Measurements from ENCODE around the gene NFE2L1. TPM values are rescaled to one million over a fixed set of nuclear protein-coding genes. Genes with fewer than 3 reads are reported as not detected.
"Not testable (repeated sequence)": the region's sequence is repeated elsewhere in the genome, so short reads cannot be mapped to it uniquely, and the experiment has no call there.

Gene NFE2L1
- total RNA-seq, 1 experiment from 2014 or later = 135 TPM

DNA sequence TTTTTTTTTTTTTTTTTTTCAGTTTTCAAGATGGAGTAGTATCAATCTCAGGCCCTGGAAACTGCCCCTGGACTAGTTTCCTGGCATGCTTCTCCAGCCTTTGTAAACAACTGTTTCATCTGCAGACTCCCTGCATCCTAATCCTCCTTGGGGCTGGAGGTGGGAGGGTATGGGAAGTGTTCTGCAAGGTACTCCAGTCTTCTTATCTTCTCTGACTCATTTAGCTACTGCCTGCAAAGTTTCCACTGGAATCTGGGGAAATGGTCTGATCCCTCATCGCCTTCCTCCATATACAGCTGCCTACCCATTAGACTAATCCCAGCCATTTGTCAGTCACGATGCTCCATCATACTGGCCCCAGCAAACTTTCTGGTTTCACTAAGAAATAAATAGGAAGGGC lies 32.0 kb upstream of the NFE2L1 start:
- DNase-seq (ENCODE audit: low read depth, low spot score) = no peak
- ChIA-PET RAD21 (ENCODE audit: low non-redundant PET in 1 of 2, low total read pairs in 2 of 2, uncharacterized antibody in 2 of 2, unreplicated experiment in 2 of 2) (no interaction called here), CTCF (interaction anchor here (3.4 to 8.5 kb wide), 5 partner anchors 8 to 174 kb away, joined by 18 to 86 read pairs (median 46); partner anchors contain the start of genes CDK5RAP3 and SCRN2), POLR2A (interaction anchor here (1.0 kb wide), 1 partner anchor 174 kb away, joined by 3 read pairs; no protein-coding TSS in a partner anchor)
- TF ChIP-seq ZFX (IDR thresholded peaks at IDR 0.05) (no peak), ELF1 (IDR thresholded peaks at IDR 0.05; ENCODE audit: borderline replicate concordance, low read depth) (no peak), EZH2 (IDR thresholded peaks at IDR 0.05) (no peak), SP1 (IDR thresholded peaks at IDR 0.05; ENCODE audit: low read depth) (no peak)
- TF ChIP-seq, protein P1, sequence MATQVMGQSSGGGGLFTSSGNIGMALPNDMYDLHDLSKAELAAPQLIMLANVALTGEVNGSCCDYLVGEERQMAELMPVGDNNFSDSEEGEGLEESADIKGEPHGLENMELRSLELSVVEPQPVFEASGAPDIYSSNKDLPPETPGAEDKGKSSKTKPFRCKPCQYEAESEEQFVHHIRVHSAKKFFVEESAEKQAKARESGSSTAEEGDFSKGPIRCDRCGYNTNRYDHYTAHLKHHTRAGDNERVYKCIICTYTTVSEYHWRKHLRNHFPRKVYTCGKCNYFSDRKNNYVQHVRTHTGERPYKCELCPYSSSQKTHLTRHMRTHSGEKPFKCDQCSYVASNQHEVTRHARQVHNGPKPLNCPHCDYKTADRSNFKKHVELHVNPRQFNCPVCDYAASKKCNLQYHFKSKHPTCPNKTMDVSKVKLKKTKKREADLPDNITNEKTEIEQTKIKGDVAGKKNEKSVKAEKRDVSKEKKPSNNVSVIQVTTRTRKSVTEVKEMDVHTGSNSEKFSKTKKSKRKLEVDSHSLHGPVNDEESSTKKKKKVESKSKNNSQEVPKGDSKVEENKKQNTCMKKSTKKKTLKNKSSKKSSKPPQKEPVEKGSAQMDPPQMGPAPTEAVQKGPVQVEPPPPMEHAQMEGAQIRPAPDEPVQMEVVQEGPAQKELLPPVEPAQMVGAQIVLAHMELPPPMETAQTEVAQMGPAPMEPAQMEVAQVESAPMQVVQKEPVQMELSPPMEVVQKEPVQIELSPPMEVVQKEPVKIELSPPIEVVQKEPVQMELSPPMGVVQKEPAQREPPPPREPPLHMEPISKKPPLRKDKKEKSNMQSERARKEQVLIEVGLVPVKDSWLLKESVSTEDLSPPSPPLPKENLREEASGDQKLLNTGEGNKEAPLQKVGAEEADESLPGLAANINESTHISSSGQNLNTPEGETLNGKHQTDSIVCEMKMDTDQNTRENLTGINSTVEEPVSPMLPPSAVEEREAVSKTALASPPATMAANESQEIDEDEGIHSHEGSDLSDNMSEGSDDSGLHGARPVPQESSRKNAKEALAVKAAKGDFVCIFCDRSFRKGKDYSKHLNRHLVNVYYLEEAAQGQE (IDR thresholded peaks at IDR 0.05; ENCODE audit: low read depth) = no peak
- TF ChIP-seq, protein P2, sequence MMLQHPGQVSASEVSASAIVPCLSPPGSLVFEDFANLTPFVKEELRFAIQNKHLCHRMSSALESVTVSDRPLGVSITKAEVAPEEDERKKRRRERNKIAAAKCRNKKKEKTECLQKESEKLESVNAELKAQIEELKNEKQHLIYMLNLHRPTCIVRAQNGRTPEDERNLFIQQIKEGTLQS (IDR thresholded peaks at IDR 0.05) = no peak
- TF ChIP-seq, protein P3, sequence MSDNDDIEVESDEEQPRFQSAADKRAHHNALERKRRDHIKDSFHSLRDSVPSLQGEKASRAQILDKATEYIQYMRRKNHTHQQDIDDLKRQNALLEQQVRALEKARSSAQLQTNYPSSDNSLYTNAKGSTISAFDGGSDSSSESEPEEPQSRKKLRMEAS (IDR thresholded peaks at IDR 0.05) = no peak
- H3K4me2 ChIP-seq (ENCODE audit: low read length) = no peak overlapping the region
- H3K9me2 ChIP-seq (ENCODE audit: insufficient read depth) = no peaks in the 10 kb centered on the region
- H3K27ac ChIP-seq (ENCODE audit: low read depth, low read length) = no peak overlapping the region
- no peaks in the 10 kb centered on the region for H3K27me3 ChIP-seq (ENCODE audit: insufficient read depth, low read length)
- no peaks in the 10 kb centered on the region for H3K36me3 ChIP-seq (ENCODE audit: control insufficient read depth in 1 of 2, insufficient read depth in 2 of 2, low read length in 2 of 2)
- ATAC-seq = no peak
- H2AFZ ChIP-seq (ENCODE audit: low read depth, low read length, poor library complexity, severe bottlenecking) = no peak overlapping the region
- no peaks in the 10 kb centered on the region for H4K20me1 ChIP-seq (ENCODE audit: insufficient read depth)
- no peak overlapping the region for H3K9ac ChIP-seq (ENCODE audit: low read length)
- BruUV-seq (replicated peaks) = no TSS peak
- intact Hi-C loops (cut with micrococcal nuclease) = no loop called here
- H3K79me2 ChIP-seq (ENCODE audit: insufficient read depth, low read length) = no peaks in the 10 kb centered on the region
- H3K4me3 ChIP-seq (replicated peaks in 1 of 2; ENCODE audit: low read depth in 1 of 2, low read length in 2 of 2) = no peak overlapping the region
- no peaks in the 10 kb centered on the region for H3K9me3 ChIP-seq (ENCODE audit: control insufficient read depth in 1 of 2, insufficient read depth in 1 of 2, low read depth in 1 of 2, low read length in 2 of 2)
- peaks cover 5 to 18% of the 10 kb centered on the region in 2 experiments; a peak in 3 of 4 replicates for H3K4me1 ChIP-seq (ENCODE audit: control insufficient read depth in 1 of 2, insufficient read depth in 2 of 2, low read length in 2 of 2)

DNA sequence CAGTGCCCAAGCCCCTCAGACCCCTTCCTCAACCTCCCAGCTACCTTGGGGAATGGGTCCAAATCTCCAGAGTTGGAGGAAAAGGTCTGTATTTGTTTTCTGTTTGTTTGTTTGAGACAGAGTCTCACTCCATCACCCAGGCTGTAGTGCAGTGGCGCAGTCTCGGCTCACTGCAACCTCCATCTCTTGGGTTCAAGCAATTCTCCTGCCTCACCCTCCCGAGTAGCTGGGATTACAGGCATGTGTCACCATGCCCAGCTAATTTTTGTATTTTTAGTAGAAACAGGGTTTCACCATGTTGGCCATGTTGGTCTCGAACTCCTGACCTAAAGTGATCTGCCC lies 30.4 kb upstream of the NFE2L1 start:
- not testable (repeated sequence) for H3K27ac ChIP-seq (ENCODE audit: low read depth, low read length); H3K4me3 ChIP-seq (replicated peaks in 1 of 2; ENCODE audit: low read depth in 1 of 2, low read length in 2 of 2); H3K9me3 ChIP-seq (ENCODE audit: control insufficient read depth in 1 of 2, insufficient read depth in 1 of 2, low read depth in 1 of 2, low read length in 2 of 2); H3K36me3 ChIP-seq (ENCODE audit: control insufficient read depth in 1 of 2, insufficient read depth in 2 of 2, low read length in 2 of 2); H3K27me3 ChIP-seq (ENCODE audit: insufficient read depth, low read length); BruUV-seq (replicated peaks); H3K79me2 ChIP-seq (ENCODE audit: insufficient read depth, low read length); ATAC-seq; DNase-seq (ENCODE audit: low read depth, low spot score); H3K4me2 ChIP-seq (ENCODE audit: low read length); H4K20me1 ChIP-seq (ENCODE audit: insufficient read depth); H3K9me2 ChIP-seq (ENCODE audit: insufficient read depth); H3K9ac ChIP-seq (ENCODE audit: low read length); H3K4me1 ChIP-seq (ENCODE audit: control insufficient read depth in 1 of 2, insufficient read depth in 2 of 2, low read length in 2 of 2)
- CTCF ChIA-PET = interaction anchor here (0.8 to 8.5 kb wide), 21 partner anchors 9 to 1397 kb away, joined by 3 to 86 read pairs (median 6); partner anchors contain the start of genes CDK5RAP3, PHB1, PNPO and PRR15L
- RAD21 ChIA-PET (ENCODE audit: low non-redundant PET in 1 of 2, low total read pairs in 2 of 2, uncharacterized antibody in 2 of 2, unreplicated experiment in 2 of 2) = interaction anchor here (0.6 to 2.1 kb wide), 8 partner anchors 47 to 177 kb away, joined by 3 to 6 read pairs (median 4); partner anchors contain the start of genes SCRN2 (in 2 of the 2), CDK5RAP3 (in 1 of the 2) and SP2 (in 1 of the 2)
- intact Hi-C loops (cut with micrococcal nuclease) = loop anchor here (1.0 to 2.0 kb wide), 6 partner anchors 39 to 241 kb away; partner anchors contain the start of genes CDK5RAP3 and SCRN2
- POLR2A ChIA-PET = interaction anchor here (0.7 to 2.0 kb wide), 5 partner anchors 30 to 128 kb away, joined by 4 to 13 read pairs (median 5); partner anchors contain the start of genes NFE2L1, PNPO and SP2
- peak overlapping the region; percentile 28 for H2AFZ ChIP-seq (ENCODE audit: low read depth, low read length, poor library complexity, severe bottlenecking)

All from HCT116 (cell line).